Measurements from ENCODE around the gene LAMTOR2. TPM values are rescaled to one million over a fixed set of nuclear protein-coding genes. Genes with fewer than 3 reads are reported as not detected.

The LAMTOR2 gene
- total and polyA plus RNA-seq, 9 of the 15 experiments (the other 6 are each of a cell fraction or from before 2014, with no cell fraction given) = 39.0 to 161 (median 74.6) TPM

DNA sequence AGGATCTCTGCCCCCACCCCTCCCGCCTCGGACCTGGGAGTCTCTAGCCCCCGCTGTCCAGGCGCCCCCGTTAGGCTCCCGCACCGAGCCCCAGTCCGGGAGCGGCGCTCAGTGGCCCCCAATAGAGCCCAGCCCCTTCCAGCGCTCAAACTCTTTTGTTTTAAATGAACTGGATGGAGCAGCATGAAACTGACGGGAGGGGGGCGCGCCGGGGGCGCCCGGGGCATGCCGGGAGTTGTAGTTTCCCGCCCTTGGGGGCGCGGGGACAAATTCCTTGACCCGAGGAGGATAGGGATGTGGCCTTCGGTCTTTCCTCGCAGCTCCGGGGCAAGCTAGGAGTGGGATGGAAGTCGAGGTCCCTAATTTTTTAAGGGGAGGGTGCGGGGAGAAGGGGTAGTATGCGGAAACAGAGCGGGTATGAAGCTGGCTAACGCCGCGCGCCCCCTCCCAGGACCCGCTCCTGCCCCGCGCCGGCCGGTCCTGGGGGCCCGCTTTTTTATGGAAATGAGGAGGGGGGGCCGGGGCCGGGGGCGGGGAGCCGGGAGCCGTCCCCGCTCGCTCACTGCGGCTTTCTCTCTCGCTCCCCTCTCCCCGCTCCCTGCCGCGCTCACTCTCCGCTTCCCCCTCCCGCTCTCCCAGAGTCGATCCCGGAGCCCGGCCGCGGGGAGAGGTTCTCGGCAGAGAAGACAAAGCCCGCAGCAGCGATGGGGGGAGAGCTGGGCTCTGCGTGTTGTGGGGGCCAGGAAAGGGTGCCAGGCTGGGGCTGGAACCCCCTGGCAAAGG lies 27.9 kb downstream of the LAMTOR2 start, which contains the start of gene MEX3A (continued):
- TF ChIP-seq, protein P1, sequence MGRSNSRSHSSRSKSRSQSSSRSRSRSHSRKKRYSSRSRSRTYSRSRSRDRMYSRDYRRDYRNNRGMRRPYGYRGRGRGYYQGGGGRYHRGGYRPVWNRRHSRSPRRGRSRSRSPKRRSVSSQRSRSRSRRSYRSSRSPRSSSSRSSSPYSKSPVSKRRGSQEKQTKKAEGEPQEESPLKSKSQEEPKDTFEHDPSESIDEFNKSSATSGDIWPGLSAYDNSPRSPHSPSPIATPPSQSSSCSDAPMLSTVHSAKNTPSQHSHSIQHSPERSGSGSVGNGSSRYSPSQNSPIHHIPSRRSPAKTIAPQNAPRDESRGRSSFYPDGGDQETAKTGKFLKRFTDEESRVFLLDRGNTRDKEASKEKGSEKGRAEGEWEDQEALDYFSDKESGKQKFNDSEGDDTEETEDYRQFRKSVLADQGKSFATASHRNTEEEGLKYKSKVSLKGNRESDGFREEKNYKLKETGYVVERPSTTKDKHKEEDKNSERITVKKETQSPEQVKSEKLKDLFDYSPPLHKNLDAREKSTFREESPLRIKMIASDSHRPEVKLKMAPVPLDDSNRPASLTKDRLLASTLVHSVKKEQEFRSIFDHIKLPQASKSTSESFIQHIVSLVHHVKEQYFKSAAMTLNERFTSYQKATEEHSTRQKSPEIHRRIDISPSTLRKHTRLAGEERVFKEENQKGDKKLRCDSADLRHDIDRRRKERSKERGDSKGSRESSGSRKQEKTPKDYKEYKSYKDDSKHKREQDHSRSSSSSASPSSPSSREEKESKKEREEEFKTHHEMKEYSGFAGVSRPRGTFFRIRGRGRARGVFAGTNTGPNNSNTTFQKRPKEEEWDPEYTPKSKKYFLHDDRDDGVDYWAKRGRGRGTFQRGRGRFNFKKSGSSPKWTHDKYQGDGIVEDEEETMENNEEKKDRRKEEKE (IDR thresholded peaks at IDR 0.05; ENCODE audit: borderline replicate concordance in 1 of 2, control insufficient read depth in 1 of 2, low read depth in 2 of 2, low read length in 1 of 2) = 0 out of 4 replicates have a peak, but pooled peaks of 1 of the 2 experiments have one; percentile 36
- TF ChIP-seq SRSF7 (optimal IDR thresholded peaks at IDR 0.05; ENCODE audit: low read depth, low read length) = no peak
- peak; percentile 41; the same call in 1 of the 2 replicates for TF ChIP-seq TEAD2 (tag; IDR thresholded peaks at IDR 0.05)
- TF ChIP-seq PHF8 (IDR thresholded peaks at IDR 0.05; ENCODE audit: borderline replicate concordance, low read length) = peak; percentile 34; the same call in 1 of the 2 replicates
- no peak for TF ChIP-seq SNRNP70 (optimal IDR thresholded peaks at IDR 0.05; ENCODE audit: low read depth, low read length)
- peak; percentile 37; the same call in 1 of the 2 replicates for TF ChIP-seq PML (IDR thresholded peaks at IDR 0.05; ENCODE audit: low read length)
- TF ChIP-seq TBP (optimal IDR thresholded peaks at IDR 0.05; ENCODE audit: low read depth, low read length) = peak; percentile 25
- TF ChIP-seq, protein P2, sequence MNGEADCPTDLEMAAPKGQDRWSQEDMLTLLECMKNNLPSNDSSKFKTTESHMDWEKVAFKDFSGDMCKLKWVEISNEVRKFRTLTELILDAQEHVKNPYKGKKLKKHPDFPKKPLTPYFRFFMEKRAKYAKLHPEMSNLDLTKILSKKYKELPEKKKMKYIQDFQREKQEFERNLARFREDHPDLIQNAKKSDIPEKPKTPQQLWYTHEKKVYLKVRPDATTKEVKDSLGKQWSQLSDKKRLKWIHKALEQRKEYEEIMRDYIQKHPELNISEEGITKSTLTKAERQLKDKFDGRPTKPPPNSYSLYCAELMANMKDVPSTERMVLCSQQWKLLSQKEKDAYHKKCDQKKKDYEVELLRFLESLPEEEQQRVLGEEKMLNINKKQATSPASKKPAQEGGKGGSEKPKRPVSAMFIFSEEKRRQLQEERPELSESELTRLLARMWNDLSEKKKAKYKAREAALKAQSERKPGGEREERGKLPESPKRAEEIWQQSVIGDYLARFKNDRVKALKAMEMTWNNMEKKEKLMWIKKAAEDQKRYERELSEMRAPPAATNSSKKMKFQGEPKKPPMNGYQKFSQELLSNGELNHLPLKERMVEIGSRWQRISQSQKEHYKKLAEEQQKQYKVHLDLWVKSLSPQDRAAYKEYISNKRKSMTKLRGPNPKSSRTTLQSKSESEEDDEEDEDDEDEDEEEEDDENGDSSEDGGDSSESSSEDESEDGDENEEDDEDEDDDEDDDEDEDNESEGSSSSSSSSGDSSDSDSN (IDR thresholded peaks at IDR 0.05; ENCODE audit: borderline replicate concordance in 1 of 2, low read depth in 2 of 2, low read length in 2 of 2) = 0 out of 4 replicates have a peak, but pooled peaks have one; percentile 7 to 52
- TF ChIP-seq, protein P3, sequence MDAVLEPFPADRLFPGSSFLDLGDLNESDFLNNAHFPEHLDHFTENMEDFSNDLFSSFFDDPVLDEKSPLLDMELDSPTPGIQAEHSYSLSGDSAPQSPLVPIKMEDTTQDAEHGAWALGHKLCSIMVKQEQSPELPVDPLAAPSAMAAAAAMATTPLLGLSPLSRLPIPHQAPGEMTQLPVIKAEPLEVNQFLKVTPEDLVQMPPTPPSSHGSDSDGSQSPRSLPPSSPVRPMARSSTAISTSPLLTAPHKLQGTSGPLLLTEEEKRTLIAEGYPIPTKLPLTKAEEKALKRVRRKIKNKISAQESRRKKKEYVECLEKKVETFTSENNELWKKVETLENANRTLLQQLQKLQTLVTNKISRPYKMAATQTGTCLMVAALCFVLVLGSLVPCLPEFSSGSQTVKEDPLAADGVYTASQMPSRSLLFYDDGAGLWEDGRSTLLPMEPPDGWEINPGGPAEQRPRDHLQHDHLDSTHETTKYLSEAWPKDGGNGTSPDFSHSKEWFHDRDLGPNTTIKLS (IDR thresholded peaks at IDR 0.05; ENCODE audit: borderline replicate concordance, low read depth) = peak; percentile 64; the same call in 1 of the 2 replicates
- peak; percentile 76; the same call in 1 of the 2 replicates for TF ChIP-seq RB1 (IDR thresholded peaks at IDR 0.05; ENCODE audit: low read depth)
- TF ChIP-seq ZBTB9 (CRISPR knock-in tag; IDR thresholded peaks at IDR 0.05) = no peak
- TF ChIP-seq RBFOX2 (IDR thresholded peaks at IDR 0.05; ENCODE audit: low read depth, low read length) = peak; percentile 63
- TF ChIP-seq FOXM1 (IDR thresholded peaks at IDR 0.05; ENCODE audit: low read depth) = peak; percentile 48; the same call in 1 of the 2 replicates
- no peak for TF ChIP-seq FOXM1 (CRISPR knock-in tag; IDR thresholded peaks at IDR 0.05; ENCODE audit: low read depth)
- TF ChIP-seq MNT (conservative IDR thresholded peaks at IDR 0.05) = peak; percentile 91 to 95
- TF ChIP-seq MXI1 (IDR thresholded peaks at IDR 0.05; ENCODE audit: low read depth, low read length) = peak; percentile 97
